ENCODE data around the gene DENND1A.

DENND1A gene

GRCh38 chr9:123472862-123473614 is 456.9 kb downstream of the DENND1A start:
- DNase-seq = no peak

GRCh38 chr9:123471843-123472570 is 457.9 kb downstream of the DENND1A start:
- no peak for DNase-seq

- DNase-seq = no peak
Measured at GRCh38 chr9:123470991-123471770, 458.7 kb downstream of the DENND1A start.

GRCh38 chr9:123470121-123470782 is 459.7 kb downstream of the DENND1A start:
- DNase-seq = no peak

- no peak for DNase-seq
Measured at GRCh38 chr9:123469282-123469681, 460.6 kb downstream of the DENND1A start.

- no peak for DNase-seq
Measured at GRCh38 chr9:123468541-123468940, 461.4 kb downstream of the DENND1A start.

GRCh38 chr9:123465304-123465703 is 464.6 kb downstream of the DENND1A start:
- DNase-seq = no peak

GRCh38 chr9:123460091-123460490 is 469.8 kb downstream of the DENND1A start:
- no peak for DNase-seq

- no peak for DNase-seq
Measured at GRCh38 chr9:123457583-123457982, 472.3 kb downstream of the DENND1A start.

GRCh38 chr9:123456011-123456410 is 473.9 kb downstream of the DENND1A start:
- DNase-seq = no peak

GRCh38 chr9:123455187-123455586 is 474.7 kb downstream of the DENND1A start:
- DNase-seq = no peak

- no peak for DNase-seq
Measured at GRCh38 chr9:123454361-123454760, 475.6 kb downstream of the DENND1A start.

GRCh38 chr9:123453831-123454321 is 476.1 kb downstream of the DENND1A start:
- no peak for DNase-seq

- no peak for DNase-seq
Measured at GRCh38 chr9:123453076-123453667, 476.8 kb downstream of the DENND1A start.

GRCh38 chr9:123450996-123451395 is 478.9 kb downstream of the DENND1A start:
- DNase-seq = no peak

GRCh38 chr9:123450098-123450770 is 479.7 kb downstream of the DENND1A start:
- DNase-seq = no peak

GRCh38 chr9:123447934-123448646 is 481.8 kb downstream of the DENND1A start:
- no peak for DNase-seq

GRCh38 chr9:123445981-123446610 is 483.8 kb downstream of the DENND1A start:
- no peak for DNase-seq

GRCh38 chr9:123445116-123445515 is 484.8 kb downstream of the DENND1A start:
- no peak for DNase-seq

- no peak for DNase-seq
Measured at GRCh38 chr9:123441769-123442168, 488.2 kb downstream of the DENND1A start.

GRCh38 chr9:123440256-123440655 is 489.7 kb downstream of the DENND1A start:
- no peak for DNase-seq
